ENCODE results near the gene FAM184A. TPM values are rescaled to one million over a fixed set of nuclear protein-coding genes. Genes with fewer than 3 reads are reported as not detected.

FAM184A gene
- total and polyA plus RNA-seq, 2 donors (not counting 3 experiments of a cell fraction or from before 2014, with no cell fraction given): 0.04 to 0.84 TPM

DNA sequence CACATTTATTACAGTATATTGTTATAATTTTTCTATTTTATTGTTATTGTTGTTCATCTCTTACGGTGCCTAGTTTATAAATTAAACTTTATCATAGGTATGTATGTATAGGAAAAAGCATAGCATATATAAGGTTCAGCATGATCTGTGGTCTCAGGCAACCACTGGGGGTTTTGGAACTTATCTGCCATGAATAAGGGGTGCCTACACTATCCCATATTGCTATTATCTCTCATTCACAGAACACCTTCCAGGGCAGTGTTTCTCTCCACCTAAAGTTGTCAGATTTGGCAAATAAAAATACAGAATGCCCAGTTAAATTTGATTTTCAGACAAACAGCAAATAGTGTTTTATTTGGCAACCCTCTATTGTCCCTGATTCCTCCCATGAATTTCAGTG, 35.5 kb upstream of the FAM184A start:
- H3K4me3 ChIP-seq (replicated peaks in 1 of 3; ENCODE audit: insufficient read depth in 1 of 3, low read depth in 1 of 3, low read length in 3 of 3): no peak overlapping the region
- no peaks in the 10 kb centered on the region for H3K36me3 ChIP-seq (ENCODE audit: control insufficient read depth in 2 of 2, extremely low read depth in 1 of 2, insufficient read depth in 2 of 2, low read length in 2 of 2)
- ChIA-PET POLR2A (no interaction called here), CTCF (interaction anchor here (7.8 kb wide), 1 partner anchor 146 kb away, joined by 410 read pairs; no protein-coding TSS in a partner anchor)
- H3K79me2 ChIP-seq (ENCODE audit: control insufficient read depth, insufficient read depth, low read length): no peaks in the 10 kb centered on the region
- dilution Hi-C loops (cut with MboI; ENCODE audit: extremely low pct_ligation_motif_present, low sequenced_read_pairs) (no loop called here), intact Hi-C loops (cut with micrococcal nuclease) (loop anchor here (10.0 kb wide), 1 partner anchor 829 kb away; no protein-coding TSS in a partner anchor)
- no peak overlapping the region for H3K9ac ChIP-seq (replicated peaks; ENCODE audit: extremely low read depth, insufficient read depth, low read length)
- H4K20me1 ChIP-seq (replicated peaks; ENCODE audit: control insufficient read depth, extremely low read depth, insufficient read depth, low read length): no peaks in the 10 kb centered on the region
- no peaks in the 10 kb centered on the region for H3K4me1 ChIP-seq (ENCODE audit: control insufficient read depth, extremely low read depth, insufficient read depth, low read length)
- no TSS peak for BruUV-seq (replicated peaks)
- no peak overlapping the region for H2AFZ ChIP-seq (ENCODE audit: low read depth, low read length)
- FAIRE-seq (no peak), DNase-seq (ENCODE audit: low read depth, low spot score) (no peak)
- H3K9me3 ChIP-seq (replicated peaks; ENCODE audit: control insufficient read depth, insufficient read depth, low read length): no peaks in the 10 kb centered on the region
- H3K27ac ChIP-seq (ENCODE audit: insufficient read depth, low read depth, low read length): no peak overlapping the region
- H3K9me1 ChIP-seq (replicated peaks; ENCODE audit: control insufficient read depth, extremely low read depth, insufficient read depth, low read length): no peaks in the 10 kb centered on the region
- H3K4me2 ChIP-seq (ENCODE audit: insufficient read depth, low read length): no peak overlapping the region
- TF ChIP-seq GATA2 (IDR thresholded peaks at IDR 0.05; ENCODE audit: insufficient read depth, insufficient read length, low read depth, low read length): no peak
- TF ChIP-seq FOS (IDR thresholded peaks at IDR 0.05; ENCODE audit: borderline replicate concordance, insufficient read depth, low read length): no peak
- no peak for TF ChIP-seq POLR2AphosphoS5 (IDR thresholded peaks at IDR 0.05; ENCODE audit: insufficient read depth, low read depth, low read length)
- no peak for TF ChIP-seq POLR2A (IDR thresholded peaks at IDR 0.05; ENCODE audit: low read depth, low read length)
- TF ChIP-seq, protein P1, sequence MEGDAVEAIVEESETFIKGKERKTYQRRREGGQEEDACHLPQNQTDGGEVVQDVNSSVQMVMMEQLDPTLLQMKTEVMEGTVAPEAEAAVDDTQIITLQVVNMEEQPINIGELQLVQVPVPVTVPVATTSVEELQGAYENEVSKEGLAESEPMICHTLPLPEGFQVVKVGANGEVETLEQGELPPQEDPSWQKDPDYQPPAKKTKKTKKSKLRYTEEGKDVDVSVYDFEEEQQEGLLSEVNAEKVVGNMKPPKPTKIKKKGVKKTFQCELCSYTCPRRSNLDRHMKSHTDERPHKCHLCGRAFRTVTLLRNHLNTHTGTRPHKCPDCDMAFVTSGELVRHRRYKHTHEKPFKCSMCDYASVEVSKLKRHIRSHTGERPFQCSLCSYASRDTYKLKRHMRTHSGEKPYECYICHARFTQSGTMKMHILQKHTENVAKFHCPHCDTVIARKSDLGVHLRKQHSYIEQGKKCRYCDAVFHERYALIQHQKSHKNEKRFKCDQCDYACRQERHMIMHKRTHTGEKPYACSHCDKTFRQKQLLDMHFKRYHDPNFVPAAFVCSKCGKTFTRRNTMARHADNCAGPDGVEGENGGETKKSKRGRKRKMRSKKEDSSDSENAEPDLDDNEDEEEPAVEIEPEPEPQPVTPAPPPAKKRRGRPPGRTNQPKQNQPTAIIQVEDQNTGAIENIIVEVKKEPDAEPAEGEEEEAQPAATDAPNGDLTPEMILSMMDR (IDR thresholded peaks at IDR 0.05; ENCODE audit: extremely low read depth in 1 of 2, insufficient read depth in 1 of 2, low read depth in 1 of 2, low read length in 2 of 2): no peak
- TF ChIP-seq, protein P2, sequence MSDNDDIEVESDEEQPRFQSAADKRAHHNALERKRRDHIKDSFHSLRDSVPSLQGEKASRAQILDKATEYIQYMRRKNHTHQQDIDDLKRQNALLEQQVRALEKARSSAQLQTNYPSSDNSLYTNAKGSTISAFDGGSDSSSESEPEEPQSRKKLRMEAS (IDR thresholded peaks at IDR 0.05; ENCODE audit: insufficient read depth, insufficient read length): no peak
- no peak for TF ChIP-seq JUN (IDR thresholded peaks at IDR 0.05; ENCODE audit: borderline replicate concordance, insufficient read depth, insufficient read length, low read depth)
- no peak for TF ChIP-seq EZH2 (IDR thresholded peaks at IDR 0.05; ENCODE audit: borderline replicate concordance, low read depth, low read length, severe bottlenecking)
- no peak for TF ChIP-seq MYC (IDR thresholded peaks at IDR 0.05; ENCODE audit: low read depth, low read length)
- H3K27me3 ChIP-seq (ENCODE audit: control insufficient read depth in 2 of 2, insufficient read depth in 2 of 2, low read length in 2 of 2): no peaks in the 10 kb centered on the region

Data from endothelial cell of umbilical vein (primary cell).